Measurements from ENCODE around the gene INPP4B. TPM values are rescaled to one million over a fixed set of nuclear protein-coding genes. Genes with fewer than 3 reads are reported as not detected.

Gene INPP4B
- total RNA-seq, 1 experiment from 2014 or later, result 14.3 TPM

DNA sequence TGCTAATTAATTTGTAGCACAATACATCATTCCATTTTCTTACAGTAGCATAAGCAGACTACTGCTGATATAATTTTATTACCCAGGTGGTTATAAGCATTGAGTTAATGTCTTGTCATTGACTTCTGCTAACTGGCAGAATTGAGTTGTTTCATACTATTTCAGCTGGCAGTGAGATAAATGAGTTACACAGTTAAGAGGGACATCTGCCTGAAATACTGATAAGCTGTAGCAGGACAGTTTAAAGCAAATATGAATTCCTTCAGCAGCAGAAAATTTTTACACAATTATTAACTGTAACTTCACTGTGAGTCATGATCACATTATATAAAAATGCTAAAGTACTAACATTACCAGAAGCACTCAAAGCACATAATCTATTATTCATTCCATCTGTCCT, 326.8 kb downstream of the INPP4B start:
- no peaks in the 10 kb centered on the region for H3K36me3 ChIP-seq (ENCODE audit: control insufficient read depth in 1 of 2, insufficient read depth in 2 of 2, low read length in 2 of 2)
- H4K20me1 ChIP-seq (ENCODE audit: insufficient read depth), result no peaks in the 10 kb centered on the region
- H3K4me1 ChIP-seq (ENCODE audit: control insufficient read depth in 1 of 2, insufficient read depth in 2 of 2, low read length in 2 of 2), result no peaks in the 10 kb centered on the region
- POLR2A ChIA-PET, result no interaction called here
- no peaks in the 10 kb centered on the region for H3K9me3 ChIP-seq (ENCODE audit: control insufficient read depth in 1 of 2, insufficient read depth in 1 of 2, low read depth in 1 of 2, low read length in 2 of 2)
- H3K27ac ChIP-seq (ENCODE audit: low read depth, low read length), result no peak overlapping the region
- CTCF ChIA-PET, result no interaction called here
- intact Hi-C loops (cut with micrococcal nuclease), result no loop called here
- 0 out of 2 replicates have a peak, but pooled peaks have one; percentile 9 for TF ChIP-seq RAD21 (IDR thresholded peaks at IDR 0.05; ENCODE audit: low read depth)
- TF ChIP-seq JUND (IDR thresholded peaks at IDR 0.05), result no peak
- DNase-seq (ENCODE audit: low read depth, low spot score), result no peak
- no peak overlapping the region for H3K4me2 ChIP-seq (ENCODE audit: low read length)
- H2AFZ ChIP-seq (ENCODE audit: low read depth, low read length, poor library complexity, severe bottlenecking), result no peak overlapping the region
- H3K4me3 ChIP-seq (replicated peaks in 1 of 2; ENCODE audit: low read depth in 1 of 2, low read length in 2 of 2), result no peak overlapping the region
- no peak overlapping the region for H3K9ac ChIP-seq (ENCODE audit: low read length)
- H3K27me3 ChIP-seq (ENCODE audit: insufficient read depth, low read length), result no peaks in the 10 kb centered on the region
- no peak for ATAC-seq
- no TSS peak for BruUV-seq (replicated peaks)
- no peaks in the 10 kb centered on the region for H3K79me2 ChIP-seq (ENCODE audit: insufficient read depth, low read length)
- no peaks in the 10 kb centered on the region for H3K9me2 ChIP-seq (ENCODE audit: insufficient read depth)
- RAD21 ChIA-PET (ENCODE audit: low non-redundant PET in 1 of 2, low total read pairs in 2 of 2, uncharacterized antibody in 2 of 2, unreplicated experiment in 2 of 2), result no interaction called here

DNA sequence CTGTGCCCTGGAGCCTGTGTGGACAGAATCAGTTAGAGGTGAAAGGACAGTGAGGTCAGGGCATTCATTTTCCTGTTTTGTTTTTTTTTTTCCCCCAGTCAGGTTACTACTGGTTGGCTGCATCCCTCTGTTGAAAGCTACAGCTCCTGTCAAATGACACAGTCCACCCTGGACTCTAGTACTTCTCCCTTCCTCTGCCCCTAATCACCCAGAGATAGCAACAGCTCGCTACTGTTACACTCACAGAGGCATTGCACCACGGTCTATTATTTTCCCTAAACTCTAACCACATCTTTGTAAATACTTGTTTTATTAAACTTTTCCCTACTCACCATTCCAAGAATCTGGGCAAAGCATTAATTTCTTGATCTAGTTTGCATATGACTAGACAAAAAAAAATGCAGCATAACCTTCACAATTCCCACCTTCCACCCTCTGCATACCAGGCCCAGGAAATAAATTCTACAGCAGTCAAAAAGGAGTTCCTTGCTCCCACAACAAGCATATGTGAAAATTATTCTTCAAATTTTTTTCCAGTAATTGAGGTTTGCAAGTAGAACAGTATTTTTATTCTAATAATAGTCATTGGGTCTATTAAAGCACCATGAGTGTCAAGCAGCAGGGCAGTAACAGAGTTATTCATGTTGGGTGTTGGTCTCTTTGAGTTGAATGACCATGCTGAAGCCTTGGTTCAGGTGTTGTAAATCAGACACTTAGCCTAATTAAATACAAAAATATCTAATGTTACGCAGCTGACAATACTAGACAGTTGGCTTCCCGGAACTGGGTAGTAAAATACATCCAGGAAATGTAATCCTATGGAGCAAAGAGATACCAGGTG, 329.2 kb downstream of the INPP4B start:
- Histone ChIP-seq H4K20me1 (ENCODE audit: insufficient read depth) (no peaks in the 10 kb centered on the region), H3K9ac (ENCODE audit: low read length) (no peak overlapping the region), H3K79me2 (ENCODE audit: insufficient read depth, low read length) (no peaks in the 10 kb centered on the region), H3K36me3 (ENCODE audit: control insufficient read depth in 1 of 2, insufficient read depth in 2 of 2, low read length in 2 of 2) (no peaks in the 10 kb centered on the region), H3K4me3 (replicated peaks in 1 of 2; ENCODE audit: low read depth in 1 of 2, low read length in 2 of 2) (no peak overlapping the region), H3K27ac (ENCODE audit: low read depth, low read length) (no peak overlapping the region), H2AFZ (ENCODE audit: low read depth, low read length, poor library complexity, severe bottlenecking) (no peak overlapping the region), H3K27me3 (ENCODE audit: insufficient read depth, low read length) (no peaks in the 10 kb centered on the region), H3K9me3 (ENCODE audit: control insufficient read depth in 1 of 2, insufficient read depth in 1 of 2, low read depth in 1 of 2, low read length in 2 of 2) (no peaks in the 10 kb centered on the region), H3K4me2 (ENCODE audit: low read length) (no peak overlapping the region), H3K4me1 (ENCODE audit: control insufficient read depth in 1 of 2, insufficient read depth in 2 of 2, low read length in 2 of 2) (no peaks in the 10 kb centered on the region), H3K9me2 (ENCODE audit: insufficient read depth) (no peaks in the 10 kb centered on the region)
- intact Hi-C loops (cut with micrococcal nuclease), result no loop called here
- TF ChIP-seq ELF1 (IDR thresholded peaks at IDR 0.05; ENCODE audit: borderline replicate concordance, low read depth) (no peak), RAD21 (IDR thresholded peaks at IDR 0.05; ENCODE audit: low read depth) (no peak), SIN3A (IDR thresholded peaks at IDR 0.05; ENCODE audit: low read depth) (no peak), ZNF274 (IDR thresholded peaks at IDR 0.05; ENCODE audit: low read depth, low read length) (no peak), EZH2phosphoT487 (IDR thresholded peaks at IDR 0.05; ENCODE audit: borderline replicate concordance) (no peak)
- DNase-seq (ENCODE audit: low read depth, low spot score) (no peak), ATAC-seq (no peak)
- POLR2A ChIA-PET, result no interaction called here
- RAD21 ChIA-PET (ENCODE audit: low non-redundant PET in 1 of 2, low total read pairs in 2 of 2, uncharacterized antibody in 2 of 2, unreplicated experiment in 2 of 2), result no interaction called here
- CTCF ChIA-PET, result no interaction called here
- no TSS peak for BruUV-seq (replicated peaks)
